Lower leg skin (tissue), 4 donors: ENCODE data around the gene NUDT3. TPM values are rescaled to one million over a fixed set of nuclear protein-coding genes. Genes with fewer than 3 reads are reported as not detected.

Source experiments
- DNase-seq, 2 donors: peaks; one replicate each; pipeline ENCODE4 v3.0.0-alpha.2; 2019; ENCODE audit warnings: low spot score in 2 of 2
- H3K4me3 ChIP-seq: fragments of 200-600 bp; sonication (generic); 2 replicates; pipeline ENCODE4 v1.5.1; 2017; ENCODE audit warnings: mild to moderate bottlenecking, low read depth; ENCODE audit not compliant: poor library complexity, severe bottlenecking
- POLR2A ChIP-seq, 2 donors: fragments of 450-650 bp; IDR thresholded peaks; one replicate each; pipeline ENCODE4 v1.6.1; 2016 to 2017; ENCODE audit warnings: antibody characterized with exemption in 2 of 2, mild to moderate bottlenecking in 1 of 2, moderate library complexity in 1 of 2
- WGBS, 2 donors: methylation state at CpG; one replicate each; pipeline ENCODE4 v1.1.5; 2018; 5-methylcytosine and 5-hydroxymethylcytosine counted together
- intact Hi-C: fragments of 100-400 bp; cut with DNase I; formaldehyde crosslinking; loops from one replicate; pipeline ENCODE4 v1.15.0; 2023; ENCODE audit warnings: low total_unique reads
- total RNA-seq, 4 donors: library from RNA; depleted of rRNA; stranded (reverse); fragments of >200 nt; gene quantifications; one replicate each; pipeline ENCODE4 v1.1.0, GENCODE V29; 2016
- TF ChIP-seq, protein P1 (sequence below), 3 donors: fragments of 450-650 bp; IDR thresholded peaks; one replicate each; pipeline ENCODE4 v1.5.1; 2016; ENCODE audit warnings: antibody characterized with exemption in 3 of 3, mild to moderate bottlenecking in 3 of 3, moderate library complexity in 2 of 3

Gene NUDT3
- total RNA-seq, 4 donors from 2014 or later = 10.0 to 29.1 (median 19.9) TPM

DNA sequence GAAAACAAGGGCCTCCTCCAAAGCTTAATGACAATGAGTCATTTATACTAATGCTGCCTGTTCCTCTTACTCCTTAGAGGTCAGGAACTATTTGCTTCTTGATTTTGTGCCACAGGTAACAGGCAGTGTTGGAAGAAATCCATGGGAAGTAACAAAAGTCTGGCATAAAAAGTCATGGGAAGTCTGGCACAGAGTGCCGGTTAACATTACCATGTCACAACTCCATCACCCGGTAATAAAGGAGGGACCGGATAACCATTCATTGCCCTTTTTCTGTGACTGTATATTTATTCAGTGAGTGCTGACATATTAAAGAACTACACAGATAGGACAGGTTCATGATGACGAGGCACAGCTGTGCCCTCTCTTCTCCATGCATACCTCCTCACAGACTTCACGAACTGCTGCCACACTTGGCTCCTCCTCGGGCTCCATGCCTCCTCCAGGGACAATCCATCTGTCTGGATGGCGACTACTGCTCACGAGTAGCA lies 50.9 kb downstream of the NUDT3 start:
- intact Hi-C loops = no loop called here
- no peak for TF ChIP-seq POLR2A (IDR thresholded peaks at IDR 0.05)
- TF ChIP-seq, protein P1, sequence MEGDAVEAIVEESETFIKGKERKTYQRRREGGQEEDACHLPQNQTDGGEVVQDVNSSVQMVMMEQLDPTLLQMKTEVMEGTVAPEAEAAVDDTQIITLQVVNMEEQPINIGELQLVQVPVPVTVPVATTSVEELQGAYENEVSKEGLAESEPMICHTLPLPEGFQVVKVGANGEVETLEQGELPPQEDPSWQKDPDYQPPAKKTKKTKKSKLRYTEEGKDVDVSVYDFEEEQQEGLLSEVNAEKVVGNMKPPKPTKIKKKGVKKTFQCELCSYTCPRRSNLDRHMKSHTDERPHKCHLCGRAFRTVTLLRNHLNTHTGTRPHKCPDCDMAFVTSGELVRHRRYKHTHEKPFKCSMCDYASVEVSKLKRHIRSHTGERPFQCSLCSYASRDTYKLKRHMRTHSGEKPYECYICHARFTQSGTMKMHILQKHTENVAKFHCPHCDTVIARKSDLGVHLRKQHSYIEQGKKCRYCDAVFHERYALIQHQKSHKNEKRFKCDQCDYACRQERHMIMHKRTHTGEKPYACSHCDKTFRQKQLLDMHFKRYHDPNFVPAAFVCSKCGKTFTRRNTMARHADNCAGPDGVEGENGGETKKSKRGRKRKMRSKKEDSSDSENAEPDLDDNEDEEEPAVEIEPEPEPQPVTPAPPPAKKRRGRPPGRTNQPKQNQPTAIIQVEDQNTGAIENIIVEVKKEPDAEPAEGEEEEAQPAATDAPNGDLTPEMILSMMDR (IDR thresholded peaks at IDR 0.05) = no peak
- no peak overlapping the region for H3K4me3 ChIP-seq
- no peak for DNase-seq
- 59 to 64% methylated on average over 8 of the region's 8 CpGs for WGBS, 2 donors

DNA sequence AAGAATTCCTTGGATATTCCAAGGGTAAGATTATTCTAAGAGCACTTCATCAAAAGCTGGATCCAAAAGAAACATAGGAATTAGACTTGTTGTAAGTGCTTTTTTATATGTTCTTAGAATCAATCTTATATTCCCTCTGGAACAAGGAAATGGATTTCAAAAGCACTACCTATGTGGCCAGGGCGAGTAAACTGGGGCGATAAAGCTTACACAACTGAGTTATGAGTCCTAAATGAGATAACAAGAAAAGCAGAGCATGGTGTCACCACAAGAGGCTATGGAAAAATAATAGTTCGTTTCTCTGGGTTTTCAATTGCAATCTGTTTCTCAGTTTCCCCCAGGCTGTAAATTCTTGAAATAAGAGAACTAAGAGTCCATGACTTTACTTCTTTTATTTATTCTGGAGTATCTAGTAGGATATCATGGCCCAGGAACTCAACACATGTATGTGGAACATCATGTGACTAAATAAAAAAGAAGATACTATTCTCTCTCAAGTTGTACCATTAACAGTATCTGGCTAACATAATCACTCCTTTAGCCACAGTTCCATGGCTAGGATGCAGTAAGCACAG lies 51.5 kb downstream of the NUDT3 start:
- no peak for DNase-seq

DNA sequence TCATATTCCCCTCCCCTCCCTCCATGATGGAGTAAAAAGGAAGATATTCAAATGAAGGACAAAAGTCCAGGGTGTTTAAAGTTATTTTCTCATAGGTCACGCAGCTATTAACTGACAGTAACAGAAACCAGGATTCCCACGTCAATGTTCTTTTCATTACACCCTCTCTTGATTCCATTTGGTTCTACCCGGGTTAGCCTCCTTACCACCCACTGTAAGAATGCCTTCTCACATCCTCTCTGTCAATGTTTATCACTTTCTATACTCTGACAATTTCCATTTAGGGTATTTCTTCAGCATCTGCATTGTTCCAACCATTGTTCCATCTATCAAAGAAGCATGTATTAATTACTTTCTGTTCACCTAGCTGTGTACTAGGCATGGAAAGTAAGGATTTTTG lies 52.1 kb downstream of the NUDT3 start:
- TF ChIP-seq POLR2A (IDR thresholded peaks at IDR 0.05) = no peak
- TF ChIP-seq, protein P1 (IDR thresholded peaks at IDR 0.05) = no peak
- no peak overlapping the region for H3K4me3 ChIP-seq

More for the DNA sequence above, 51.5 kb downstream of the NUDT3 start:
- no peak overlapping the region for H3K4me3 ChIP-seq
- intact Hi-C loops = no loop called here
- no peak for TF ChIP-seq POLR2A (IDR thresholded peaks at IDR 0.05)
- TF ChIP-seq, protein P1 (IDR thresholded peaks at IDR 0.05) = no peak
- 70 to 73% methylated on average over 3 of the region's 3 CpGs for WGBS, 2 donors

DNA sequence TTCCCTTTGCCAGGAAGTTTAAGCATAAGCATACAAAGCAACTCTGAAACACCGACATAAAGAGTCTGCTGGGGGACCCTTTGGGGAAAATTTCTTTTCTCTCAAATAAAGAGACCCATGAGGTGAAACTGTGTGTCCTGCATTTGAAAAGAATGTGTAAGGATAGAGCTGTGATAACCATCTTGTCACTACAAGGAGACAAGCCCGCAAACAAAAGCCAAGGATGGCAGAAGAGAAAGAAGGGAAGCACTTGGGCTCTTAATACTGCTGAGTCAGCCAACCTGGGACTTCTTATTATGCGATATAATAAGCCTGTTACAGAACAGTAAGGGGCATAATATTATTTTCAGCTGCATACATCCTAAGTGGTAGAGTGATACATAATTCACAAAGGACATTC lies 52.5 kb downstream of the NUDT3 start:
- intact Hi-C loops = no loop called here
- TF ChIP-seq POLR2A (IDR thresholded peaks at IDR 0.05) = no peak
- TF ChIP-seq, protein P1 (IDR thresholded peaks at IDR 0.05) = no peak
- no peak for DNase-seq
- no peak overlapping the region for H3K4me3 ChIP-seq
- whole genome bisulfite sequencing, 2 donors = 93% methylated on average over 3 of the region's 3 CpGs

More for the DNA sequence above, 52.1 kb downstream of the NUDT3 start:
- intact Hi-C loops = no loop called here
- DNase-seq = no peak
- 84 to 89% methylated on average over 3 of the region's 3 CpGs for WGBS, 2 donors

DNA sequence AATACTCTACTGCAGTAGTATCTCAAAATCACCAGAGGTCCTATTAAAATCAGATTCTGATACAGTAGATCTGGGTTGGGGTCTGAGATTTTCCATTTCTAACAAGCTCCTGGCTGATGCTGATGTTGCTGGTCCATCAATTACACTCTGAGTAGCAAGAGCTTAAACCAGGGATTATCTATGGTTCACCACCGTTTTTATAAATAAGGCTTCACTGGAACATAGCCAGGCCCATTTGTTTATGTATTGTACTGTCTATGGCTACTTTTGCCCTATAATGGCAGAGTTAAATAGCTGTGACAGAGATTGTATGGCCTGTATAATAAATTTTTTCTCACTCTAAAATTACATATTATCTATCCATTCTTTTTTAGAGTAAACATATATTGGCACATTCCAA lies 53.0 kb downstream of the NUDT3 start:
- WGBS, 2 donors = 21 to 28% methylated on average over 1 of the region's 1 CpG
- no peak overlapping the region for H3K4me3 ChIP-seq
- TF ChIP-seq, protein P1 (IDR thresholded peaks at IDR 0.05) = no peak
- no peak for TF ChIP-seq POLR2A (IDR thresholded peaks at IDR 0.05)
- DNase-seq = no peak
- intact Hi-C loops = no loop called here

DNA sequence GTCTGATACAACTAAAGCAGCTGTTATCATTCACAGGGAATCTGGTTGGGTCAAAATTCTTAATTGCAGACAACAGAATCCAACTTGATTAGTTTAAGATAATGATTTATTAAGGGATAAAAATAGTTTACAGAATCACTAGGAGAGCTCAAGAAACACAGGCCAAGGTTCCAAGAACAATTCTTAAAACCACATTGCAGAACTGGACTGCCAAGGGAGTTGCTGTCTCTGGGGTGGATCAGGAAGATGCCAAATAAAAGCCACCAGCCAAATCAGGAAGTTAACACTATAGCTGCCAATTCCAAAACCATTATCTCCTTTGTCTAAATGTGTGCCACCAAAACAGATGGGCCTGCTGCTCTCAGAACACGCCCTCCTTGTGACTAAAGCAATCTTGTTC lies 53.7 kb downstream of the NUDT3 start:
- intact Hi-C loops = no loop called here
- WGBS, 2 donors = 79% methylated on average over 1 of the region's 1 CpG
- TF ChIP-seq, protein P1 (IDR thresholded peaks at IDR 0.05) = no peak
- TF ChIP-seq POLR2A (IDR thresholded peaks at IDR 0.05) = no peak
- DNase-seq = no peak
- no peak overlapping the region for H3K4me3 ChIP-seq
